Measurements from ENCODE around the gene LDLRAD3.

DNA sequence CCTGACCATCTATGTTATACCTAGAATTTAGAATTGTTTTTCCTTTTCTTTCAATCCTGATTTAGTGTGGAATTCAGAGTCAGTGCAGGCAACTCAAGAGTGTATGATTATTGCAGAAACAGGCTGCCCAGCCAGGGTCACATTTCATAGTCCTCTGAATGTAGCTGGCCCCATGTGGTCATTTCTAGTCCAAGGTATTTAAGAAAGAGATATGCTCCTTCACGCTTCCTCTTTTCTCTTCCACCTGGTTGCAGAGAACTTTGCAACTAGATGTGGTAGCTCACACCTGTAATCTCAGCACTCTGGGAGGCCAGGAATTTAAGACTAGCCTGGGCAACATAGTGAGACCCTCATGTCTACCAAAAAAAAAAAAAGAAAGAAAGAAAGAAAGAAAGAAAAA is 27.6 kb upstream of the LDLRAD3 start:
- TF ChIP-seq ZNF384 (IDR thresholded peaks at IDR 0.05): no peak
- TF ChIP-seq BHLHE40 (IDR thresholded peaks at IDR 0.05; ENCODE audit: borderline replicate concordance): no peak
- TF ChIP-seq LEF1 (IDR thresholded peaks at IDR 0.05; ENCODE audit: borderline replicate concordance): no peak
- no peak for TF ChIP-seq SUZ12 (IDR thresholded peaks at IDR 0.05)
- TF ChIP-seq CTBP1 (IDR thresholded peaks at IDR 0.05; ENCODE audit: borderline replicate concordance): no peak
- TF ChIP-seq FOXK2 (IDR thresholded peaks at IDR 0.05): no peak
- no peak for TF ChIP-seq NFRKB (IDR thresholded peaks at IDR 0.05)
- no peak for TF ChIP-seq ARNT (IDR thresholded peaks at IDR 0.05)
- no peak for TF ChIP-seq FOXM1 (IDR thresholded peaks at IDR 0.05; ENCODE audit: borderline replicate concordance)

Data from HEK293T (cell line).